Panc1 (cell line): ENCODE measurements around the gene KLF18. TPM values are rescaled to one million over a fixed set of nuclear protein-coding genes. Genes with fewer than 3 reads are reported as not detected.

Experiments used
- ATAC-seq: fragments of 200-7000 bp; cut with Tn5 transposase; 2 replicates; pipeline ENCODE4 v1.9.1; 2020; ENCODE audit warnings: mild to moderate bottlenecking, moderate library complexity
- BruUV-seq: library from RNA; stranded (reverse); fragments of 400-500 nt; replicated peaks from 2 replicates; lab custom pipeline; 2021; lab: Mats Ljungman, UMichigan
- CTCF ChIA-PET: fragments of 300-600 bp; sonication (Branson Sonifier 250); formaldehyde crosslinking; loops from one replicate; lab custom pipeline; 2022; ENCODE audit warnings: antibody characterized with exemption; lab: Charles Lee
- POLR2A ChIA-PET: fragments of 300-600 bp; sonication (Branson Sonifier 250); formaldehyde crosslinking; loops from one replicate; lab custom pipeline; 2022; ENCODE audit warnings: antibody characterized with exemption; lab: Charles Lee
- DNase-seq: peaks from one replicate; pipeline ENCODE4 v3.0.0-alpha.2; 2010; ENCODE audit warnings: low read depth, low spot score
- H3K27ac ChIP-seq: 2 replicates; pipeline ENCODE4 v1.5.1; 2011; ENCODE audit warnings: mild to moderate bottlenecking, low read length, inconsistent platforms
- H3K27me3 ChIP-seq: fragments of 200-500 bp; sonication (Bioruptor generic); 2 replicates; pipeline ENCODE4 v1.6.0; 2014; ENCODE audit warnings: low read length, inconsistent platforms; ENCODE audit not compliant: control insufficient read depth, insufficient read depth
- H3K36me3 ChIP-seq: fragments of 200-500 bp; sonication (Bioruptor generic); 2 replicates; pipeline ENCODE4 v1.5.1; 2014; ENCODE audit warnings: inconsistent platforms, mild to moderate bottlenecking, low read length, moderate library complexity; ENCODE audit not compliant: control insufficient read depth, insufficient read depth
- H3K4me1 ChIP-seq: 2 replicates; pipeline ENCODE4 v1.5.1; 2011; ENCODE audit warnings: inconsistent platforms, mild to moderate bottlenecking, low read length, moderate library complexity; ENCODE audit not compliant: control insufficient read depth, insufficient read depth
- H3K4me3 ChIP-seq, 2 experiments: 2 replicates each; pipeline ENCODE4 v1.5.1; 2011 to 2012; ENCODE audit warnings: low read depth in 2 of 2, low read length in 2 of 2, mild to moderate bottlenecking in 2 of 2, inconsistent platforms in 1 of 2, moderate library complexity in 1 of 2
- H3K9me3 ChIP-seq: fragments of 200-500 bp; sonication (Bioruptor generic); 2 replicates; pipeline ENCODE4 v1.5.1; 2014; ENCODE audit warnings: low read depth, mild to moderate bottlenecking, inconsistent platforms, low read length, moderate library complexity; ENCODE audit not compliant: control insufficient read depth, insufficient read depth
- POLR2AphosphoS5 ChIP-seq: IDR thresholded peaks from 2 replicates; pipeline ENCODE4 v1.6.1; 2012; ENCODE audit warnings: mild to moderate bottlenecking, low read depth, low read length, moderate library complexity
- SIN3A ChIP-seq: IDR thresholded peaks from 2 replicates; pipeline ENCODE4 v1.6.1; 2012; ENCODE audit warnings: low read depth, mild to moderate bottlenecking, low read length, moderate library complexity, borderline replicate concordance; ENCODE audit not compliant: insufficient read depth
- TCF7L2 ChIP-seq: IDR thresholded peaks from 2 replicates; pipeline ENCODE4 v1.6.1; 2011; ENCODE audit warnings: mild to moderate bottlenecking, low read depth, low read length, inconsistent platforms
- in situ Hi-C: cut with HindIII; loops from 2 replicates; pipeline ENCODE4 v1.10.0; 2016; ENCODE audit warnings: low sequenced_read_pairs, low pct_unique_long_range_greater_than_20kb
- intact Hi-C: fragments of 100-400 bp; cut with micrococcal nuclease; formaldehyde crosslinking; loops from one replicate; pipeline ENCODE4 v1.10.0; 2022; ENCODE audit not compliant: unreplicated experiment
- total RNA-seq: library from RNA; stranded (reverse); gene quantifications from one replicate; pipeline ENCODE4 v1.2.1, GENCODE V29; 2021; ENCODE audit not compliant: unreplicated experiment
- TF ChIP-seq, protein P1 (sequence below), 2 experiments: IDR thresholded peaks; 2 replicates each; pipeline ENCODE4 v1.6.1; 2011 to 2012; ENCODE audit warnings: low read depth in 2 of 2, control low read depth in 1 of 2, low read length in 1 of 2, mild to moderate bottlenecking in 1 of 2, moderate library complexity in 1 of 2; ENCODE audit not compliant: insufficient read depth in 1 of 2
- TF ChIP-seq, protein P2 (sequence below): fragments of 450-650 bp; IDR thresholded peaks from 2 replicates; pipeline ENCODE4 v1.5.1; 2017; ENCODE audit warnings: mild to moderate bottlenecking

KLF18 gene
- total RNA-seq, 1 experiment from 2014 or later, result not detected

DNA sequence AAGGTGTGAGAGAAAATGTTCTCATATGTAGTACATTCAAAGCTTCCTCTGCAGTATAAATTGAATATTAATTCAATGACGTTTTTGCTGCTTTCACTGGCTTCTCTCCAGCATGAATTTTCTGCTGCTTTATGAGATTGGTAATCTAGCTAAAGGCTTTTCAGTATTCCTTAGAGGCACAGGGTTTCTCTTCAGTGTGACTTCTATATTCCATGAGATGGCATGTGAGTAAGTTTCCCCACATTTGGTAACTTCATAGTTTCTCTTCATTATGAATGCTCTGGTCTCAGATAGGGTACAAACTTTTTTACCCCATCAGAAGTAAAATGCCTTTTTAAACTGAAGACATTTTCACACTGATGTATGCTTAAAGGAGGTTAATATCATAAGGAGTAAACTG lies 10.4 kb upstream of the KLF18 start:
- H3K4me1 ChIP-seq, result peaks cover 14% of the 10 kb centered on the region
- no peak for ATAC-seq
- H3K4me3 ChIP-seq, result no peak overlapping the region
- BruUV-seq, result no TSS peak
- in situ Hi-C loops, result loop anchor here (5.0 kb wide), 1 partner anchor 50 kb away; no protein-coding TSS in a partner anchor
- no peak overlapping the region for H3K27ac ChIP-seq
- H3K27me3 ChIP-seq, result no peaks in the 10 kb centered on the region
- POLR2A ChIA-PET, result no interaction called here
- CTCF ChIA-PET, result no interaction called here
- TF ChIP-seq, protein P1, sequence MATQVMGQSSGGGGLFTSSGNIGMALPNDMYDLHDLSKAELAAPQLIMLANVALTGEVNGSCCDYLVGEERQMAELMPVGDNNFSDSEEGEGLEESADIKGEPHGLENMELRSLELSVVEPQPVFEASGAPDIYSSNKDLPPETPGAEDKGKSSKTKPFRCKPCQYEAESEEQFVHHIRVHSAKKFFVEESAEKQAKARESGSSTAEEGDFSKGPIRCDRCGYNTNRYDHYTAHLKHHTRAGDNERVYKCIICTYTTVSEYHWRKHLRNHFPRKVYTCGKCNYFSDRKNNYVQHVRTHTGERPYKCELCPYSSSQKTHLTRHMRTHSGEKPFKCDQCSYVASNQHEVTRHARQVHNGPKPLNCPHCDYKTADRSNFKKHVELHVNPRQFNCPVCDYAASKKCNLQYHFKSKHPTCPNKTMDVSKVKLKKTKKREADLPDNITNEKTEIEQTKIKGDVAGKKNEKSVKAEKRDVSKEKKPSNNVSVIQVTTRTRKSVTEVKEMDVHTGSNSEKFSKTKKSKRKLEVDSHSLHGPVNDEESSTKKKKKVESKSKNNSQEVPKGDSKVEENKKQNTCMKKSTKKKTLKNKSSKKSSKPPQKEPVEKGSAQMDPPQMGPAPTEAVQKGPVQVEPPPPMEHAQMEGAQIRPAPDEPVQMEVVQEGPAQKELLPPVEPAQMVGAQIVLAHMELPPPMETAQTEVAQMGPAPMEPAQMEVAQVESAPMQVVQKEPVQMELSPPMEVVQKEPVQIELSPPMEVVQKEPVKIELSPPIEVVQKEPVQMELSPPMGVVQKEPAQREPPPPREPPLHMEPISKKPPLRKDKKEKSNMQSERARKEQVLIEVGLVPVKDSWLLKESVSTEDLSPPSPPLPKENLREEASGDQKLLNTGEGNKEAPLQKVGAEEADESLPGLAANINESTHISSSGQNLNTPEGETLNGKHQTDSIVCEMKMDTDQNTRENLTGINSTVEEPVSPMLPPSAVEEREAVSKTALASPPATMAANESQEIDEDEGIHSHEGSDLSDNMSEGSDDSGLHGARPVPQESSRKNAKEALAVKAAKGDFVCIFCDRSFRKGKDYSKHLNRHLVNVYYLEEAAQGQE (IDR thresholded peaks at IDR 0.05; ENCODE audit: insufficient read depth in 1 of 2, low read depth in 2 of 2, low read length in 1 of 2), result no peak
- TF ChIP-seq, protein P2, sequence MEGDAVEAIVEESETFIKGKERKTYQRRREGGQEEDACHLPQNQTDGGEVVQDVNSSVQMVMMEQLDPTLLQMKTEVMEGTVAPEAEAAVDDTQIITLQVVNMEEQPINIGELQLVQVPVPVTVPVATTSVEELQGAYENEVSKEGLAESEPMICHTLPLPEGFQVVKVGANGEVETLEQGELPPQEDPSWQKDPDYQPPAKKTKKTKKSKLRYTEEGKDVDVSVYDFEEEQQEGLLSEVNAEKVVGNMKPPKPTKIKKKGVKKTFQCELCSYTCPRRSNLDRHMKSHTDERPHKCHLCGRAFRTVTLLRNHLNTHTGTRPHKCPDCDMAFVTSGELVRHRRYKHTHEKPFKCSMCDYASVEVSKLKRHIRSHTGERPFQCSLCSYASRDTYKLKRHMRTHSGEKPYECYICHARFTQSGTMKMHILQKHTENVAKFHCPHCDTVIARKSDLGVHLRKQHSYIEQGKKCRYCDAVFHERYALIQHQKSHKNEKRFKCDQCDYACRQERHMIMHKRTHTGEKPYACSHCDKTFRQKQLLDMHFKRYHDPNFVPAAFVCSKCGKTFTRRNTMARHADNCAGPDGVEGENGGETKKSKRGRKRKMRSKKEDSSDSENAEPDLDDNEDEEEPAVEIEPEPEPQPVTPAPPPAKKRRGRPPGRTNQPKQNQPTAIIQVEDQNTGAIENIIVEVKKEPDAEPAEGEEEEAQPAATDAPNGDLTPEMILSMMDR, result no peak
- TF ChIP-seq TCF7L2 (no peak), SIN3A (no peak), POLR2AphosphoS5 (no peak)
- no peaks in the 10 kb centered on the region for H3K36me3 ChIP-seq
- no peak for DNase-seq
- no peaks in the 10 kb centered on the region for H3K9me3 ChIP-seq
- intact Hi-C loops, result no loop called here

GRCh38 chr1:44151332-44151731 lies 9.9 kb upstream of the KLF18 start:
- Histone ChIP-seq H3K4me1 (peaks cover 14% of the 10 kb centered on the region), H3K4me3 (no peak overlapping the region), H3K9me3 (no peaks in the 10 kb centered on the region), H3K36me3 (no peaks in the 10 kb centered on the region), H3K27ac (no peak overlapping the region), H3K27me3 (no peaks in the 10 kb centered on the region)
- no TSS peak for BruUV-seq
- TF ChIP-seq, protein P2, result no peak
- TF ChIP-seq POLR2AphosphoS5 (no peak), SIN3A (no peak), TCF7L2 (no peak)
- TF ChIP-seq, protein P1 (IDR thresholded peaks at IDR 0.05; ENCODE audit: insufficient read depth in 1 of 2, low read depth in 2 of 2, low read length in 1 of 2), result no peak
- ATAC-seq (no peak), DNase-seq (no peak)
- in situ Hi-C loops (loop anchor here (5.0 kb wide), 1 partner anchor 49 kb away; no protein-coding TSS in a partner anchor), intact Hi-C loops (no loop called here)
- ChIA-PET POLR2A (no interaction called here), CTCF (no interaction called here)
